Fibroblast of lung (primary cell): Measurements from ENCODE around the gene BEND3. TPM values are rescaled to one million over a fixed set of nuclear protein-coding genes. Genes with fewer than 3 reads are reported as not detected.

Source experiments
- DNase-seq, 2 donors: peaks; one replicate each; pipeline versions ENCODE4 v3.0.0 to v3.0.0-alpha.2; 2010; ENCODE audit warnings: low read depth in 2 of 2
- H2AFZ ChIP-seq: 2 replicates; pipeline ENCODE4 v1.5.1; 2012; ENCODE audit warnings: low read length, control low read depth, inconsistent platforms
- H3K27ac ChIP-seq: 2 replicates; pipeline ENCODE4 v1.5.1; 2011; ENCODE audit warnings: low read length, control low read depth; ENCODE audit not compliant: insufficient read depth
- H3K27me3 ChIP-seq: 2 replicates; pipeline ENCODE4 v1.5.1; 2011; ENCODE audit warnings: mild to moderate bottlenecking, low read length; ENCODE audit not compliant: control insufficient read depth, insufficient read depth
- H3K36me3 ChIP-seq: 2 replicates; pipeline ENCODE4 v1.5.1; 2011; ENCODE audit warnings: low read length; ENCODE audit not compliant: control insufficient read depth, insufficient read depth
- H3K4me1 ChIP-seq: 2 replicates; pipeline ENCODE4 v1.5.1; 2011; ENCODE audit warnings: low read length; ENCODE audit not compliant: control insufficient read depth, insufficient read depth; ENCODE audit errors: extremely low read depth
- H3K4me2 ChIP-seq: 2 replicates; pipeline ENCODE4 v1.5.1; 2011; ENCODE audit warnings: low read length, control low read depth; ENCODE audit not compliant: insufficient read depth; ENCODE audit errors: extremely low read depth
- H3K4me3 ChIP-seq, 4 experiments: fragments of 200-600 bp in 1 of 4; sonication (generic) in 1 of 4; replicated peaks in 1 of 4; 2 replicates each; pipeline ENCODE4 v1.5.1; 2011 to 2016; ENCODE audit warnings: low read length in 4 of 4, low read depth in 3 of 4, mild to moderate bottlenecking in 3 of 4, control low read depth in 2 of 4, inconsistent platforms in 1 of 4, mixed read lengths in 1 of 4; ENCODE audit not compliant: insufficient read depth in 1 of 4; ENCODE audit errors: control extremely low read depth in 1 of 4
- H3K79me2 ChIP-seq: 2 replicates; pipeline ENCODE4 v1.5.1; 2012; ENCODE audit warnings: mild to moderate bottlenecking, low read length, inconsistent platforms; ENCODE audit not compliant: control insufficient read depth, insufficient read depth
- H3K9ac ChIP-seq: 2 replicates; pipeline ENCODE4 v1.5.1; 2011; ENCODE audit warnings: mild to moderate bottlenecking, low read length, control low read depth; ENCODE audit not compliant: insufficient read depth
- H3K9me3 ChIP-seq: 2 replicates; pipeline ENCODE4 v1.5.1; 2012; ENCODE audit warnings: low read depth, low read length; ENCODE audit not compliant: control insufficient read depth, insufficient read depth
- H4K20me1 ChIP-seq: 2 replicates; pipeline ENCODE4 v1.5.1; 2011; ENCODE audit warnings: low read length; ENCODE audit not compliant: control insufficient read depth, insufficient read depth; ENCODE audit errors: extremely low read depth
- CTCF ChIP-seq, 2 donors: IDR thresholded peaks in 1 of 2; conservative IDR thresholded peaks in 1 of 2; 1 replicate in 1 of 2; 2 replicates in 1 of 2; pipeline ENCODE4 v1.5.1; 2011 to 2012; ENCODE audit warnings: low read length in 2 of 2, control low read depth in 1 of 2, inconsistent platforms in 1 of 2, low read depth in 1 of 2, mild to moderate bottlenecking in 1 of 2
- EZH2 ChIP-seq: IDR thresholded peaks from 2 replicates; pipeline ENCODE4 v1.5.1; 2012; ENCODE audit warnings: low read length, control low read depth, mild to moderate bottlenecking; ENCODE audit errors: missing control alignments
- polyA plus RNA-seq, 2 donors: library from polyadenylated mRNA; depleted of rRNA in 1 of 2; stranded (reverse) in 1 of 2; unstranded in 1 of 2; fragments of >200 nt; gene quantifications; 2 replicates each; pipeline ENCODE4 v1.2.1, GENCODE V29; 2011 to 2012; ENCODE audit warnings: missing spikeins in 1 of 2
- total RNA-seq: library from RNA; depleted of rRNA; stranded (reverse); fragments of >200 nt; gene quantifications from 2 replicates; pipeline ENCODE4 v1.2.1, GENCODE V29; 2014

BEND3 gene
- total and polyA plus RNA-seq, 2 donors (not counting 1 experiment from before 2014, with no cell fraction given): 0.83 to 1.7 TPM

DNA sequence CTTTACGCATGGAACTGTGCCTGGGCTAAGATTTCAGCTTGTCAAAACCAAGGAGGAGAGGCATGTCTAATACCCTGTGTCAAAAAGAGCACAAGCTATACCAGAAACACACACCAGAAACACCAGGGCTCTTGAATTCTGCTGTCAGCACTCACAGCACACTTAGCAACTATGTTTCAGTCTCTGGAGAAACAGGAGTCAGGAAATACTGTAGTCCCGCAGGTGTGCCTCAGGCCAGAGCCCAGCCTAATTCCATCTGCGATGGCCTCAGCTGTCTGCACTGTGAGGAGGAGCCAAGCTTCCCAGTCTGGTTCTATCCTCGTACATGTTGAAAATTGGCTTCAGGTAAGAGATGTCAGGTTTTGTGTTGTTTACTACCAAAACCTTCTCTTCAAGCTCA lies 55.7 kb downstream of the BEND3 start:
- no peak overlapping the region for H3K4me3 ChIP-seq
- H3K4me1 ChIP-seq: no peaks in the 10 kb centered on the region
- H3K36me3 ChIP-seq: no peaks in the 10 kb centered on the region
- no peaks in the 10 kb centered on the region for H4K20me1 ChIP-seq
- H3K9ac ChIP-seq: no peak overlapping the region
- DNase-seq: no peak
- no peak overlapping the region for H2AFZ ChIP-seq
- H3K27ac ChIP-seq: no peak overlapping the region
- no peaks in the 10 kb centered on the region for H3K27me3 ChIP-seq
- H3K79me2 ChIP-seq: no peaks in the 10 kb centered on the region
- H3K4me2 ChIP-seq: no peak overlapping the region
- no peak for TF ChIP-seq EZH2
- TF ChIP-seq CTCF (conservative IDR thresholded peaks at IDR 0.05 in 1 of 2, IDR thresholded peaks at IDR 0.05 in 1 of 2; ENCODE audit: low read depth in 1 of 2, low read length in 2 of 2): no peak
- no peaks in the 10 kb centered on the region for H3K9me3 ChIP-seq

- Histone ChIP-seq H3K9ac (no peak overlapping the region), H3K9me3 (no peaks in the 10 kb centered on the region), H3K79me2 (no peaks in the 10 kb centered on the region), H3K27ac (no peak overlapping the region), H3K4me3 (no peak overlapping the region), H3K4me2 (no peak overlapping the region), H3K27me3 (no peaks in the 10 kb centered on the region), H2AFZ (no peak overlapping the region), H3K36me3 (no peaks in the 10 kb centered on the region), H3K4me1 (no peaks in the 10 kb centered on the region), H4K20me1 (no peaks in the 10 kb centered on the region)
- DNase-seq: no peak
- TF ChIP-seq CTCF (conservative IDR thresholded peaks at IDR 0.05 in 1 of 2, IDR thresholded peaks at IDR 0.05 in 1 of 2; ENCODE audit: low read depth in 1 of 2, low read length in 2 of 2) (no peak), EZH2 (no peak)
Measured at GRCh38 chr6:107057679-107058078, 57.6 kb downstream of the BEND3 start.

DNA sequence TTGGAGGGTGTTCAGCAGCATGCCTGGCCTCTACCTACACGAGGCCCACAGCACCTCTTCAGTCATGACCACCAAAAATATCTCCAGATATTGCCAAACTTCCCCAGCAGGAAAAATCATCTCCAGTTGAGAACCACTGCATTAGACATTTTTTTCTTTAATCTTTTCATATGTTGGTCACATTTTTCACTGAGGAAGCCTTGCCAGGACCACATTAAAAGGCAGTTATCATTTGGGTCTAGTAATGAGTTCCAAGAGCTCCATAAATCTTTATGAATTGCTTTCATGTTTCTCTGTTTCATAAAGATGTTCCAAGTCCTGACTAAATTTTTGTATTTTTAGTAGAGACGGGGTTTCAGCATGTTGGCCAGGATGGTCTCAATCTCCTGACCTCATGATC lies 58.5 kb downstream of the BEND3 start:
- H3K4me3 ChIP-seq: no peak overlapping the region
- H3K9me3 ChIP-seq: no peaks in the 10 kb centered on the region
- H3K27me3 ChIP-seq: no peaks in the 10 kb centered on the region
- no peak overlapping the region for H3K9ac ChIP-seq
- H3K79me2 ChIP-seq: no peaks in the 10 kb centered on the region
- H3K36me3 ChIP-seq: no peaks in the 10 kb centered on the region
- no peak for DNase-seq
- TF ChIP-seq CTCF (conservative IDR thresholded peaks at IDR 0.05 in 1 of 2, IDR thresholded peaks at IDR 0.05 in 1 of 2; ENCODE audit: low read depth in 1 of 2, low read length in 2 of 2) (no peak), EZH2 (no peak)
- H4K20me1 ChIP-seq: no peaks in the 10 kb centered on the region
- no peaks in the 10 kb centered on the region for H3K4me1 ChIP-seq
- no peak overlapping the region for H3K27ac ChIP-seq
- no peak overlapping the region for H3K4me2 ChIP-seq
- H2AFZ ChIP-seq: no peak overlapping the region
